GM18858 (cell line): Measurements from ENCODE around the gene VEGFB.
A peak's percentile ranks its signal among the peaks of the same experiment; 100 is the strongest.

ENCODE experiments used
- ATAC-seq: cut with Tn5 transposase; IDR thresholded peaks from one replicate; pipeline ENCODE4 v1.9.1; 2021; ENCODE audit not compliant: unreplicated experiment

The VEGFB gene, protein sequence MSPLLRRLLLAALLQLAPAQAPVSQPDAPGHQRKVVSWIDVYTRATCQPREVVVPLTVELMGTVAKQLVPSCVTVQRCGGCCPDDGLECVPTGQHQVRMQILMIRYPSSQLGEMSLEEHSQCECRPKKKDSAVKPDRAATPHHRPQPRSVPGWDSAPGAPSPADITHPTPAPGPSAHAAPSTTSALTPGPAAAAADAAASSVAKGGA

GRCh38 chr11:64233913-64234586 lies at the start of gene VEGFB:
Gene VEGFB, plus strand, starts transcription at chr11:64234584. Its CDS starts 250 bp downstream, at chr11:64234834.
- no peak for ATAC-seq

DNA sequence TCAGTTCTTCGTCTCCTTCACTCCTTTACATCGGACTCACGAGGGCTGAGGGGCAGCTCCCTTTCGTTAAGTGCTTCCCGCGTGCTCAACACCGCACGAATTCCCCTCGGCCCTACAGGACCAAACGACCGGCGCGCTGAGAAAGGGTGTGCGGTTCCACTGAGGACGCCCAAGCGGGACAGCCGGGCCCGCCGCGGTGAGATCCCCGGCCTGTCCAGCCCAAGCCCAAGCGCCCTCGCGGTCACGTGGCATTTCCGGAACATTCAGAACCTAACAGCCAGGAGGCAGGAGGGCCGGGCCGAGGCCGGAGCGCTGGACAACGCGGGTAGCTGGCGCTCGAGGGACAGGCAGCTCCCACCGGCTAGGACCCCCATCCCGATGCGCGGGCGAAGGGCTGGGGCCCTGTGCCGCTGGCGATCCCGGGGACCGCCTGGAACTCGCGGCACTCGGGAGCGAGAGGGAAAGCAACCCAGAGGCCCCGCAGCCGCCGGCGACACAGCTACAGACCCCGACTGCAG lies 49.1 kb upstream of the VEGFB start:
- ATAC-seq, result peak; percentile 19

DNA sequence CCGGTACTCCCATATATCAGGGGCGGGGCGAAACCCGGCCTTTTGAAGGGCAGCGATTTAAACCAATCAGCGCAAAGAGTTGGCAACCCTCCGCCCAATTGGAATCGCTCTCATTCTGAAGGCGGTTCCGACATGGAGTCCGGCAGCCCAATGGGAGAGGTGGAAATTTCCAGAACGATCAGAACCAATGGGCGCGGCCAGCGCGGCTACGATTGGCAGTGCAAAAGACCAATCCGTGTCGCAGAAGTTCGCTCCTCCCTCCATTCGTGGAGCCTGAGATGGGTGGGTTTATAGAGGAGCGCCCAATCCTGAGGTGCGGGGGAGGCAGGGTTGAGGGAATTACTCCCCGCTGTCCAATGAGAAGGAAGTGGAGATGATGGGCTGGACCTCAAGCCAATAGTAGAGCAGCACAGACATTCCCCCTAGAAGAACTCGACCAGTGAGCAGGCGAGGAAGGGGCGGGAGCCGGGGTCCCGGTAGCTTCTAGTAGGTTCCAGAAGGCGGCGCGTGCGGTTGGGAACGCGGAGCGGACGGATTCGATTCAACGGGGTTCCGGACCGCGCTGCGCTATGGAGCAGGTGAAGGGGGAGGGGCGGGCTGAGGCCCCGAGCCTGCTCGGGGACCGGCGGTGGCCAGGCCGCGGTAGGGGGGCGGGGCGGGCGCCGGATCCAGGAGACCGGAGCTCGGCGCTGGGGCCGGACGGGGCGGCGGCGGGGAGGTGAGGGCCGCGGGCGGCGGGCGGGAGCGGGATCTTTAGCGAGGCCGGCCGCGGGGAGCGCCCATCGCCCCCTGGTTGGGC lies 48.5 kb upstream of the VEGFB start, which contains the start of gene STIP1:
Gene STIP1, plus strand, starts transcription at position 479 of the 799 bp plus-strand sequence. Its CDS starts 91 bp downstream, at position 570.
- peak; percentile 70 for ATAC-seq

GRCh38 chr11:64186492-64187165 lies 47.8 kb upstream of the VEGFB start:
- ATAC-seq, result no peak

DNA sequence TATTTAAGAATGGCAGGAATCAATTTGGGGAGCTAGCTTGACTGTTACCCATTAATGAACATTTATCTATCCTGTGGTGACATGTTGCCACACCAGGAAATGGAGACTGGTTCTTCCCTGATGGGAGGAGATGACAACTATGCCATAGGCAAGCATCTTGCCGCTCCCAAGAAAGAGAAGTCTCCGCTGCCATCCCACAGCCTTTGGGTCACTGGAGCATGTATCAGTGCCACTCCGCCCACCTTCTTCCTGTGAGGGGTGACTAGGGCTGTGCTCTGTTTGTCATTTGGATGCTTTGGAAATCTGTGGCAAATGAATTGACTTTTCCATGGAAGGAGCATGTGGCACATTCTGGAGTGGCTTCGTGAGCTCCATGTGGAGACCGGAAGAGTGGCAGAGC lies 42.0 kb upstream of the VEGFB start:
- no peak for ATAC-seq

DNA sequence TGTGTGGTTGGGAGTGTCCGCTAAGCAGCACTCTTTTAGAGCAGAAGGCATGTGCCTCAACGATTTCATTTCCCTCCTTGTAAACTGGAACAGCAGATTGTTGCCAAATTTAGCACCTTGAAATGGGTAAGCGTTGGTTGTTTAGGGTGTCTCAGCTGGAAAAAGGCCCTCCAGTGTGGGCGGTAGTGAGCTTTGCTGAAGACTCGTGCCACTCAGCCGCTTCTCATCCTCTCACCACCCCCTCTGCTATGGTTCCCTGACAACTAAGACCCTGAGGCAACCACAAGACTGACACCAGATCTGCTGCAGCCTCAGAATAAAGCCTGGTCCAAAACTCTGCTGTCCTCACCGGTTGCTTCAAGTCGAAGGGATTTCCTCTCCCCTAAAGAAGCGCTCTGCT lies 37.8 kb upstream of the VEGFB start:
- no peak for ATAC-seq

DNA sequence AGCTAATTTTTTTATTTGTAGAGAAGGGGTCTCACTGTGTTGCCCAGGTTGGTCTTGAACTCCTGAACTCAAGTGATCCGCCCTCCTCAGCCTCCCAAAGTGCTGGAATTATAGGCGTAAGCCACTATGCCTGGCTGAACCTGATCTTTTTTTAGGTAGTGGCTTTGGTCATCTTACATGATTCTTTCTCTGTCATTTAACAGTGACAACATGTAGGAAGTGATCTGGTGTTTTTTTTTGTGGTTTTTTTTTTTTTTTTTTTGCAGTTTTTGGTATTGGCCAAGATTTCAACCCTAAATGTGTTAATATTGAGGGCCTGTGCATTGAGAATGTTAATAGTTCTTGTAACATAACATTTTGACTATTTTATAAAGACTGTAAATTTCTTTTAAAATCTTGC lies 35.9 kb upstream of the VEGFB start:
- no peak for ATAC-seq

DNA sequence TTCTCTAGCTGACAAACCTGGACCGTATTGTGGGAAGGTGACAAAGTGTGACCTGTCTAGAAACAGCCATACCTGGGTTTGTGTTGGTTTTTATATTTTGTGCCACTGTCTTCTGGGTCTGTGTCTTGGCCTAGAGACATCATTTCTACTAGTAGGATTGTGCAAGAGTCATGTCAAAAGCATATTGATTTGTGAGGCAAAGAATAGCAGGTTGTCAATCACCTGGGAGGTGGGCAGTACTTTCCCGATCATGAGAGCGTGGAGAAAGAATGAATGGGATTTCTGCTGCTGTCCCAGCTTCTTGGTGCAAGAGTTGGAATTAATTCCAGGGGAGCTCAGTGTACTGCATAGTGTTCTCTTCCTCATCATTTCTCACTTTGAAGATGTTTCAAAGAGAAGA lies 32.8 kb upstream of the VEGFB start:
- no peak for ATAC-seq

- no peak for ATAC-seq
Measured at GRCh38 chr11:64202992-64203391, 31.4 kb upstream of the VEGFB start.

DNA sequence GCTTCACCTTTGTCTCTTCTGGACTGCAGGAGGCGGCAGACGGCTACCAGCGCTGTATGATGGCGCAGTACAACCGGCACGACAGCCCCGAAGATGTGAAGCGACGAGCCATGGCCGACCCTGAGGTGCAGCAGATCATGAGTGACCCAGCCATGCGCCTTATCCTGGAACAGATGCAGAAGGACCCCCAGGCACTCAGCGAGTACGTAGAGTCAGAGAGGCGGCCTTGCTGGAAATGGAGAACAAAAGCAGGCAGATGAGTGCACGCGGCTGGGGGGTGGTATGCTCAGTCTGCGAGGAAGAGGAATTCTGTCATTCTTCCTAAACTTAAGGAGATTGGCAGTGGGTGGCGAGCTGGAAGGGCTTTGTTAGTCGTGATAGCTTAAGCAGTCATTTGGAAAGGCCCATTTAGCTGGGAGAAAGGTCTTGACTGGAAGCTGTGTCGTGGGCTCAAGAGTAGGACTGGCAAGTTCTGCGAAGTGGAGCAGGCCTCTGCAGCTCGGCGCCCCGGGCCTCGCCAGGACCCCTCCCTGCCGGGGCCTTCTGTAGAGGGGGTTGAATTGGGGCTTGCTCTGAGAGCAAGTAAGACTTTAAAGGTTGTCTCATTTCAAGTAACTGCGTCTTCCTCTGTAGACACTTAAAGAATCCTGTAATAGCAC lies 30.8 kb upstream of the VEGFB start:
- ATAC-seq, result no peak

- no peak for ATAC-seq
Measured at GRCh38 chr11:64204080-64204440, 30.3 kb upstream of the VEGFB start.

- no peak for ATAC-seq
Measured at GRCh38 chr11:64204464-64204989, 29.9 kb upstream of the VEGFB start.

DNA sequence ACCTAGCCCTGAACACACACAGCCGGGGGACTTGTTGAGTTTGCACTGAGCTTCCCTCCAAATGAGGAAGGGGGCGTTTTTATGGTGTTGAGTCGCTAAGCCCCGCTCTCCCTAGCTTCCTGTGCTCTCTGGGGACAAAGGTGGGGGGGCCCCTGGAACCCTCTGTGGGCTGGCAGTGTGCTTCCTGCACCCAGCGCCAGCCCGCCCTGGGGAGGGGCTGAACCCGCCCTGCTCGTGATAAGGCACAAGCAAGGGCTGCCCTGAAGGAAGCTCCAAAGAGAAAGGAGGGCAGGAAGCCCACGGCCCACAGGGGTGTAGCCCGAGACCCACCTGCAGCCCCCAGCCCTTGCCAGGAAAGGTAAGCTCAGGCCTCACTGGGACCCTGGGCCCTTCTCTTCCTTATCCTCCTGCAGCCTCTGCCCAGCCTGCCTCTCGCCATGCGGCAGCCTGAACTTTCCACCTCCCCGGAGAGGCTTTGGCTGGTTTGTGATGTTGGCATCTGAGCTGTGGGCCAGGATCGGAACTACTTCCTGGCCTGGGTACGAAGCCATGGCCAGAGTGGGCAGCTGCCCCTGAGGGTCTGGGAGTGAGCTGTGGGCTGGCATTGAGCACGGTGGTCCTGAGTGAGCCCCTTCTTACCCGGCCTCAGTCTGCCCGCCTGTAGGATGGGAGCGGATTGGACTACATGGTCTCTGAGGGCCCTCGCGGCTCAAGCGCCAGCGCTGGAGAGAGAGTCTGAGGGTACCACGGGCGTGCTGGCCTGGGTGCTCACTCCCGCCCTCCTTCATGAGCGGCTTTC lies 27.7 kb upstream of the VEGFB start, which contains the start of gene FERMT3:
Gene FERMT3, plus strand, starts transcription at position 265 of the 799 bp plus-strand sequence. CDS start 644 bp downstream, outside the sequence.
- no peak for ATAC-seq

DNA sequence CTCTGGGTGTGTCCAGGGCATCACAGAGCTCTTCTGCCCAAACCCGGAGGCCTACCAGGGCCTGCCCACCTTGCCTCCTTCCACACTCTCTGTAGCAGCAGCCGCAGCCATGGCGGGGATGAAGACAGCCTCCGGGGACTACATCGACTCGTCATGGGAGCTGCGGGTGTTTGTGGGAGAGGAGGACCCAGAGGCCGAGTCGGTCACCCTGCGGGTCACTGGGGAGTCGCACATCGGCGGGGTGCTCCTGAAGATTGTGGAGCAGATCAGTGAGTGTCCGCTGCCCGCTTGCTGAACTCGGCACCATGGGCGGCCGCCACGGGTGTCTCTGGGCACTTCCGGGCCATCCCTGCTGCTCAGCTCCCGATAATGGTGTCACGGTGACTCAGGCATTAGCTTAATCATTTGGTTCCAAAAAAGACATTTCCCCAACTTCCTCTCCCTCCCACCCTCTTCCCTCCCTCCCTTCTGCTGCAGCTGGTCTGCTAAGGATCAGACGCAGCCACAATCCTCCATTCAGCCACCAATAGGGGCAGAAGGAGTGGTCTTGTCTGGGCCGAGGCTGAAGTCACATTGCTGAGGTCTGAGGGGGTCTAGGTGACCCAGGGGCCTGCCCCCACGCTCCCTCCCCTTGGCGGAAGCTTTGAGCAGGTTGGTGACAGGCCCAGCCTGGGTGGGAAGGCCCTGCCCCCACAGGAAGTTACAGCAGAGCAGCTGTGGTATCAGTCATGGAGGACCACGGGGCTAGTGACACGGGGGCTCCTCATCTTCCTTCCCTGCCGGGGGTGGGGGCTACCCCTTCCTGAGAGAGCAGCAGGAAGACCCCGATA lies 26.9 kb upstream of the VEGFB start:
- ATAC-seq, result peak; percentile 38

GRCh38 chr11:64208086-64208795 lies 26.1 kb upstream of the VEGFB start:
- ATAC-seq, result no peak

DNA sequence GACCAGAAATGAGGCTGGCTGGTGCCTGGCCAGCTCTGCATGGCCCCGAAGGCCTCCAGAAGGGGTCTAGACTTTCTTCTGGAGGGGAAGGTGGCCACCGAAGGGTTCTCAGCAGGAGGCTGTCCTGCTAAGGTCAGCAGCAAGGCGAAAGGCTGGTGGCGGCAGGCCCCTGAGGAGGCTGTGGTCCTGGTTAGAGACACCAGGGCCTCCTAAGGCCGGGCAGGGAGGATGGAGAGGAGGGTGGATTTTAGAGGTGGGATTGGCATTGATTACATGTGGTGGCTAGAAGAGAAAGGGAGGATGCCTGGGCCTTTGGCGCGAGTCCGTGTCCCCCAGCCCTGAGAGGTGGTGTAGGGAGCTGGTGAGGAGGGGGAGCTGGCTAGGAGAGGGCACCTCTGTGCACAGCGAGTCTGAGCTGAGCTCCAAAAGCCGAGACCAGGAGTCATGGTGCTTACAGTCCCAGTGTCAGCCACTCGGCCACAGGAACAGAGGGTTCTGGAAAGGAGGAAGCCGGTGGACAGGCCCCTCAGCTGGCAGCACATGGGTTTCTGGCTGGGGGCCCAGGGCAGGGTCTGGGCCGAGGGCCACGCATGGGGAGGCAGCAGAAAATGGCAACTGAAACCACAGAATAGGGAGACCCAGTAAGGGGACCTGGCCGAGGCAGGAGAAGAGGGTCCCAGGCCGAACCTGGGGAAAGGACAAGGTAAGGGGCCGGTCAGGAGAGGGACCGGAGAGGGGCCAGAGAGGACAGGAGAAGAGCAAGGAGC lies 25.4 kb upstream of the VEGFB start:
- ATAC-seq, result no peak

DNA sequence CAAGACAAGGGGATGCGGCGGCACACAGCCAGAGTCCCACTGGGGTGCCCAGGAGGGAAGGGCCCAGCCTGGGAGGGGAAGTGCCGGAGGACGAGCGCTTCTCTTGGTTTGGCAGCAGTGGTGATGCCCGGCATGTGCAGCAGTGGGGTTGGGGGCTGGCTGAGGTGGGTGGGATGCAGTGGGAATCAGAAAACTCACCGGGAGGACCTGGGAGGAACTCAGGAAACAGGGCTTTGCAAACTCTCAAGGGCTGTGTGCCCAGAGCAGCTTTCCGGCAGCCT lies 24.9 kb upstream of the VEGFB start:
- ATAC-seq, result no peak
